Psoas muscle (tissue), 8 donors: ENCODE results near the gene PRKCH. TPM values are rescaled to one million over a fixed set of nuclear protein-coding genes. Genes with fewer than 3 reads are reported as not detected.
A peak's percentile ranks its signal among the peaks of the same experiment; 100 is the strongest.

Source experiments
- ATAC-seq, 4 donors: fragments of 200-7000 bp; cut with Tn5 transposase; one replicate each; pipeline ENCODE4 v1.9.1; 2020; ENCODE audit warnings: moderate library complexity in 3 of 4, mild to moderate bottlenecking in 2 of 4
- DNase-seq, 2 donors: peaks; one replicate each; pipeline ENCODE4 v3.0.0-alpha.2; 2020
- H3K27ac ChIP-seq: fragments of 200-600 bp; one replicate; pipeline ENCODE4 v1.8.0; 2022
- H3K27me3 ChIP-seq, 3 donors: fragments of 200-600 bp in 1 of 3; one replicate each; pipeline versions ENCODE4 v1.6.1 to v1.8.0; 2013 to 2022; ENCODE audit warnings: low read length in 2 of 3, mild to moderate bottlenecking in 2 of 3, moderate library complexity in 1 of 3; ENCODE audit not compliant: insufficient read depth in 3 of 3
- H3K36me3 ChIP-seq, 2 donors: fragments of 200-600 bp in 1 of 2; one replicate each; pipeline versions ENCODE4 v1.6.1 to v1.8.0; 2013 to 2022; ENCODE audit warnings: low read depth in 1 of 2, mild to moderate bottlenecking in 1 of 2, moderate library complexity in 1 of 2; ENCODE audit not compliant: insufficient read depth in 1 of 2
- H3K4me1 ChIP-seq: fragments of 200-600 bp; one replicate; pipeline ENCODE4 v1.8.0; 2022
- H3K4me3 ChIP-seq: fragments of 200-600 bp; one replicate; pipeline ENCODE4 v1.8.0; 2022; ENCODE audit warnings: mild to moderate bottlenecking
- H3K9me3 ChIP-seq: fragments of 200-600 bp; one replicate; pipeline ENCODE4 v1.8.0; 2022
- WGBS, 3 donors: extraction: QIAGEN DNeasy Blood & Tissue Kit; methylation state at CpG; one replicate each; pipeline versions ENCODE4 v1.1.6 to v1.1.7; 2013; 5-methylcytosine and 5-hydroxymethylcytosine counted together
- intact Hi-C, 2 donors: fragments of 100-400 bp; cut with DNase I; formaldehyde crosslinking; loops; one replicate each; pipeline versions ENCODE4 v1.11.0 to v1.14.2; 2022
- polyA plus RNA-seq, 3 donors: library from polyadenylated mRNA; stranded (reverse); fragments of 200-250 nt; gene quantifications; one replicate each; pipeline ENCODE4 v1.2.3, GENCODE V29; 2013
- total RNA-seq, 4 donors: library from RNA; stranded (reverse); fragmentation: NEBNext Ultra II Directional in 2 of 4; extraction: Animal tissue kit (Norgen Biotek cat#: 25700) in 2 of 4; gene quantifications; one replicate each; pipeline versions ENCODE4 v1.2.1 to v1.2.4, GENCODE V29; 2021 to 2023
- TF ChIP-seq, protein P1 (sequence below): fragments of 200-600 bp; IDR thresholded peaks from one replicate; pipeline ENCODE4 v1.8.0; 2022; ENCODE audit warnings: antibody characterized with exemption
- donor health status: healthy with polysubstance abuse.
- donor health status: DM: no; HTN: no; CAD: no; lungs with moderate emphysema.
- donor health status: Bipolar disorder and iron deficiency.
- donor health status: healthy.
- donor health status: DM: yes; HTN: yes; CAD: no.
- donor health status: DM: no; HTN: no; CAD: no.
- donor health status: DM: no; HTN: no; CAD: no.
- donor health status: DM: yes; HTN: yes; CAD: no.

Gene PRKCH
- total and polyA plus RNA-seq, 7 donors: 5.9 to 17.9 (median 11.1) TPM

DNA sequence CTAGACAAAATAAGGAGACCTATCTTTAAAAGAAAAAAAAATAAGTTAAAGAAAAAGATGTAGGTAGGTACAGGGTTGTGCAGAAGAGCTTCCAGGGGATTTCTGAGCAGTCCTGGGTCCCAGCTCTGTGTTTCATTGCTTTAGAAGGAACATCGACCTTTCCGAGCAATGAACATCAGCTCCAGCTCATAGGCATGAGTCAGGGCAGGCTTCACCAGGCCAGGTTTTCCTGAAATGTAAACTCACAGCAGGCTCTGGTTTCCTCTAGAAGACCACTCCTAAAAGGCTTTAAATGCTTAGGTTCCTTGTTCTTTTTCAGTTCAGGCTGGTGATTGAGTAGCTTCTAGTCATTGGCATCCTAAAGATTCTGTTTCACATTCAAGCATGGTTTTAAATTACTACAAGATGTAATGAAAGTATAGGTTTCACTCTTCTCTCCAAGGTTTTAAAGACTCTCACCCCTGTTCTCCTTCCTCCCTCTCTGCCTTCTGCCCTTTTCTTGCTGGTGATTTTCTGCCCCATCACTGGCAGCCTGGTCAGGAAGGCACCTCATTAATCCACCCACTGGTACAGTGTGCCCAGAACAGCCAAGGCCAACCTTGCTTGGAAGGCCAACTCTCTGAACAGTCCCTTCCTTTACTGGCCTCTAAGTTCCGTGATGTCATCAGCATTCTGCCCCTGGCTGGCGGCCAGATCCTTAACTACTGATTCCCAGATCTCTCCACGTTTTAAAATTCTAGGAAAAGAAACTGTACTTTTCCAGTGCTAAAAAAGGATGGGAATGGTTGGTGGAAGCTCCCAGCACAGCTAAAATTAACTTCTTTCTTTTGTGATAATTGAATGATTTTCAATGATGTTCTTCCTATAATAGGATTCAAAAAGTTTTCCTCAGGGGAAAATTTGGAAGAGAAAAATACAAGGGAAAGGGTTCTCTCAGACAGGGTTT, 264.5 kb downstream of the PRKCH start:
- 33 to 40% (median 38%) methylated on average over 5 of the region's 5 CpGs for WGBS, 3 donors
- Histone ChIP-seq H3K36me3 (no peaks in the 10 kb centered on the region), H3K27me3 (no peaks in the 10 kb centered on the region), H3K4me1 (peaks cover 9% of the 10 kb centered on the region), H3K27ac (peak overlapping the region; percentile 61), H3K4me3 (no peak overlapping the region), H3K9me3 (no peaks in the 10 kb centered on the region)
- peak; percentile 68 for DNase-seq
- TF ChIP-seq, protein P1, sequence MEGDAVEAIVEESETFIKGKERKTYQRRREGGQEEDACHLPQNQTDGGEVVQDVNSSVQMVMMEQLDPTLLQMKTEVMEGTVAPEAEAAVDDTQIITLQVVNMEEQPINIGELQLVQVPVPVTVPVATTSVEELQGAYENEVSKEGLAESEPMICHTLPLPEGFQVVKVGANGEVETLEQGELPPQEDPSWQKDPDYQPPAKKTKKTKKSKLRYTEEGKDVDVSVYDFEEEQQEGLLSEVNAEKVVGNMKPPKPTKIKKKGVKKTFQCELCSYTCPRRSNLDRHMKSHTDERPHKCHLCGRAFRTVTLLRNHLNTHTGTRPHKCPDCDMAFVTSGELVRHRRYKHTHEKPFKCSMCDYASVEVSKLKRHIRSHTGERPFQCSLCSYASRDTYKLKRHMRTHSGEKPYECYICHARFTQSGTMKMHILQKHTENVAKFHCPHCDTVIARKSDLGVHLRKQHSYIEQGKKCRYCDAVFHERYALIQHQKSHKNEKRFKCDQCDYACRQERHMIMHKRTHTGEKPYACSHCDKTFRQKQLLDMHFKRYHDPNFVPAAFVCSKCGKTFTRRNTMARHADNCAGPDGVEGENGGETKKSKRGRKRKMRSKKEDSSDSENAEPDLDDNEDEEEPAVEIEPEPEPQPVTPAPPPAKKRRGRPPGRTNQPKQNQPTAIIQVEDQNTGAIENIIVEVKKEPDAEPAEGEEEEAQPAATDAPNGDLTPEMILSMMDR: no peak
- peak; percentile 37 to 78 (median 66) for ATAC-seq
- intact Hi-C loops: no loop called here

DNA sequence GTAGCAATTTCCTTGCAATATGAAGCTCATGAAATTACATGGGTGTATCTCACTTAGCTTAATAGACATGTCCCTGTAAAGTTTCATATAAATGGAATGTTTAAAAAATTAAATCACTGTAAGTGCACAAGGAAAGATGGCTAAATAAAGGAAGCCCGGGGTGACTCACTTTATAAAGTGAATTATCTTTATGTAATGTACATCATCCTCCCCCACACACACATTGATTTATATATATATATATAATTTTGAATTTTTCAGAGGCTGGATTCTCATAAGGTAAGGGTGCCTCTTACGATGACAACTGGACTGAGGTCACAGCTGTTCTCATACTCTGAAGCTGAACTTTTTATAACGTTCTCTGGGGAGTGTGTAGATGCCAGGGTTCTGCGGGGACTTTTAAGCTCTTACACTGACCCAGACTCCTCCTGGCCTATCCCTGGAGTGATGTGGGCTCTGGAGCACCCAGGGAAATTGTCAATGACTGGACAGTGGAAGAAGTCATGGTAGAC, 265.2 kb downstream of the PRKCH start:
- DNase-seq: no peak
- 28 to 37% (median 28%) methylated on average over 4 of the region's 4 CpGs for WGBS, 3 donors
- intact Hi-C loops: no loop called here

DNA sequence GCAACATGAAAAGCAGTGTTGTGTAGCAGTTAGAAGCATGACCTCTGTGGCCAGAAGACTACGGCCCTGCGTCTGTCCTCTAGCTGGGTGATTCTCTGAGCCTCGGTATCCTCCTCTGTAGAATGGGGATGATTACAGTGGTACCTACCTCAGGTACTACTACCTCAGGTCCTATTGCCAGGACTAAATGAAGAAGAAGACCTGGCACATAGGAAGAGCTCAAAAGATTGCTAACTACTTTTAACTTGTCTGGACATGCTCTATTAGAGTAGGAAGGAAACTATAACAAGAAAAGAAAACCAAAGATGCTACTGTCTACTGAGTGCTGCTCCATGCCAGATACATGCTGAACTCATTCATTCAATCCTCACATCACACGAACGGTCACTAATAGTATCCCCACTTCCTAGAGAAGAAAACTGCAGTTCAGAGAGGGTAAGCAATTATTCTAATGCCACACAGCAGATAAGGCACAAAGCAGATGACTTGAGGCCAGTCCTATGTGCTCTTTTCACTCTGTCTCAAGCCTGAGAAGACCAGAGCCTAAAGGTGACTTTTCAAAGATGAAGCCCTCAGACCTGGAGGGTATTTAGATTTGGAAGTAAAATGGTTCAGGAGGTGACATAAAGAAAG, 265.8 kb downstream of the PRKCH start:
- Histone ChIP-seq H3K27ac (peak overlapping the region; percentile 32), H3K4me1 (peaks cover 9% of the 10 kb centered on the region), H3K9me3 (no peaks in the 10 kb centered on the region), H3K4me3 (no peak overlapping the region), H3K36me3 (no peaks in the 10 kb centered on the region), H3K27me3 (no peaks in the 10 kb centered on the region)
- TF ChIP-seq, protein P1: no peak
- no peak for DNase-seq
- intact Hi-C loops: no loop called here
- no peak for ATAC-seq
- WGBS, 3 donors: 70 to 81% (median 74%) methylated on average over 5 of the region's 5 CpGs

More for the DNA sequence above, 265.2 kb downstream of the PRKCH start:
- Histone ChIP-seq H3K4me1 (peaks cover 9% of the 10 kb centered on the region), H3K36me3 (no peaks in the 10 kb centered on the region), H3K27ac (peak overlapping the region; percentile 32), H3K4me3 (no peak overlapping the region), H3K9me3 (no peaks in the 10 kb centered on the region), H3K27me3 (no peaks in the 10 kb centered on the region)
- peak in 2 of 4 donors; percentile 33 to 47 for ATAC-seq
- TF ChIP-seq, protein P1: no peak

DNA sequence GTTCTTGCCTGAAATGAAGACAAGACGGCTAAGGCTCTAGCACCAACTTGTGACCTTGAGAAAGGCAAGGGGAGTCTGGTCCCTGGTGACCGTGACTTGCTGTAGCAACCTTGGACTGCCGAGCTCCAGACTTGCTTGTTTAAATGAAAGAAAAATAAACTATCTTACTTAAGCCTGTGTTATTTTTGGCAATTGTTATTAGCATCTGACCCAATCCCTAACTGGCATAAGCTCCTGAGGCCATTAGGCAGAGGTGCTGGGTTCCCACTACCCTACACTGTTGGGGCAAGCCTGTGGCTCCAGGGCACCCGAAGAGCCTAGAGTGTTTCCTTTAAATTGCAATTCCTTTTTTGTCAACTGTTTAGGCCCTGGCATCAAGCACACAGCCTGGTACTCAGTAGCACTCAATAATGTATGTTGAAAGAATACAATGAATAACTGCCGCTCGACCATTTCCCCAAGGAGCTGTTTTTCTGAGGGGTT, 267.1 kb downstream of the PRKCH start:
- Histone ChIP-seq H3K36me3 (no peaks in the 10 kb centered on the region), H3K4me3 (no peak overlapping the region), H3K9me3 (no peaks in the 10 kb centered on the region), H3K27ac (no peak overlapping the region), H3K27me3 (no peaks in the 10 kb centered on the region), H3K4me1 (peaks cover 9% of the 10 kb centered on the region)
- WGBS, 3 donors: 75 to 86% (median 81%) methylated on average over 6 of the region's 6 CpGs
- ATAC-seq (no peak), DNase-seq (no peak)
- intact Hi-C loops: no loop called here
- TF ChIP-seq, protein P1: no peak
